SK-N-MC (cell line): ENCODE results near the gene LGR5.

ENCODE experiments used
- EZH2 ChIP-seq: fragments of 200-600 bp; sonication (generic); IDR thresholded peaks from one replicate; pipeline ENCODE4 v1.6.1; 2017; ENCODE audit warnings: antibody characterized with exemption
- FOXP2 ChIP-seq: optimal IDR thresholded peaks from 2 replicates; pipeline ENCODE3; 2011; ENCODE audit warnings: mild to moderate bottlenecking, moderate library complexity; ENCODE audit not compliant: insufficient read depth; ENCODE audit errors: extremely low read length, control extremely low read depth
- POLR2AphosphoS5 ChIP-seq: IDR thresholded peaks from 2 replicates; pipeline ENCODE4 v1.6.1; 2012; ENCODE audit warnings: mild to moderate bottlenecking, low read depth, low read length, borderline replicate concordance

- TF ChIP-seq EZH2: no peak
- no peak for TF ChIP-seq POLR2AphosphoS5
- no peak for TF ChIP-seq FOXP2
Measured at GRCh38 chr12:71426300-71427047, 13.1 kb upstream of the LGR5 start.
